ENCODE results near the gene YWHAG. TPM values are rescaled to one million over a fixed set of nuclear protein-coding genes. Genes with fewer than 3 reads are reported as not detected.

YWHAG gene
- total RNA-seq, 1 experiment from 2014 or later, result 241 TPM

DNA sequence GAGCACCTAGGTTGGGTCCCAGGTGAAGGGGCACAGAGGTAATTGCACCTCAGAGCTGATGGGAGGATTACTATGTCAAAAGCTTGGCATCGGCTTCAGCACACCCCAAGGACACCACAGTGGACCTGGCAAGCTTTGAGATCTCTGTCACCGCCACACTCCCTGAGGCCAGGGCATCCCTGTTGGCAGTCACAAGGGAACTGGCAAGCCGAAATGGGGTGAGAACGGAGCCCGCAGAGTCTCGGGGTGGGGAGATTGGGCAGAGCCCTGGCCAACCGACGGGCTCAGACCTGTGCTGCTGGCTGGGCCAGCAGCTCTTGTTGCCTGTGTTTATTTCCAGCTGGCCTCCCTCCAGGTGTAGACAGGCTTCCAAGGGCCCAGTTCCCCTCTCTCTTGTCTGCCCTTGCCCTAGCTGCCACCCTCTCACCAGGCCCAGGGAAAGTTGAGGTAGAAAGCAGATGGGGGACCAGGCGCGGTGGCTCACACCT is 53.9 kb downstream of the YWHAG start:
- no peak for DNase-seq
- no peak overlapping the region for H3K4me3 Mint-ChIP-seq
- WGBS (ENCODE audit: extremely low coverage, insufficient read length, low lambda C conversion rate), result no CpG with 5 or more reads among the region's 10 CpGs

More for the DNA sequence above, 53.9 kb downstream of the YWHAG start:
- Histone ChIP-seq H3T11ph (ENCODE audit: low read length) (no peak overlapping the region), H2AFZ (ENCODE audit: low read length) (no peak overlapping the region), H3K27ac (ENCODE audit: insufficient read length, low read depth, low read length) (no peak overlapping the region), H4K8ac (replicated peaks; ENCODE audit: insufficient read length, low read depth, low read length) (no peak overlapping the region), H3K23ac (ENCODE audit: insufficient read length, low read depth, low read length) (no peak overlapping the region), H3K79me1 (ENCODE audit: insufficient read depth, low read depth, low read length, poor library complexity, severe bottlenecking) (no peaks in the 10 kb centered on the region), H3K56ac (ENCODE audit: insufficient read length, low read depth, low read length) (no peak overlapping the region), H3K14ac (ENCODE audit: insufficient read depth, low read length) (no peak overlapping the region), H4K20me1 (ENCODE audit: control insufficient read depth, insufficient read depth, insufficient read length) (no peaks in the 10 kb centered on the region), H4K5ac (ENCODE audit: insufficient read length, low read depth, low read length) (no peak overlapping the region), H3K4me1 (ENCODE audit: insufficient read depth, low read length) (no peaks in the 10 kb centered on the region), H2BK15ac (ENCODE audit: low read depth, low read length) (0 out of 2 replicates have a peak overlapping the region, but pooled peaks have one; percentile 33), H3K4ac (ENCODE audit: low read depth, low read length) (no peak overlapping the region; the same call in 1 of the 2 replicates), H3K9me3 (ENCODE audit: control insufficient read depth, low read depth, low read length) (no peaks in the 10 kb centered on the region), H3K9ac (ENCODE audit: extremely low read depth, insufficient read length, low read length) (no peak overlapping the region), H3K4me2 (ENCODE audit: insufficient read depth, insufficient read length, low read length) (no peak overlapping the region), H2BK120ac (ENCODE audit: low read depth, low read length, poor library complexity, severe bottlenecking) (no peak overlapping the region), H3K79me2 (ENCODE audit: insufficient read depth, low read length) (no peaks in the 10 kb centered on the region), H2BK5ac (ENCODE audit: insufficient read length, low read length) (no peak overlapping the region), H3K27me3 (ENCODE audit: insufficient read depth, low read length) (no peaks in the 10 kb centered on the region), H2BK12ac (ENCODE audit: insufficient read length, low read depth, low read length) (no peak overlapping the region), H3K18ac (ENCODE audit: insufficient read length, low read depth, low read length) (no peak overlapping the region), H2BK20ac (ENCODE audit: low read depth, low read length, poor library complexity, severe bottlenecking) (no peak overlapping the region), H2AK5ac (ENCODE audit: insufficient read length, low read length) (no peak overlapping the region), H3K23me2 (ENCODE audit: insufficient read length, low read depth, low read length, poor library complexity, severe bottlenecking) (no peaks in the 10 kb centered on the region), H4K91ac (ENCODE audit: insufficient read length, low read depth, low read length) (no peak overlapping the region)
- H3K27ac Mint-ChIP-seq, result peak overlapping the region in 1 of 3 experiments; percentile 52; a peak in 2 of 7 replicates
- peaks cover 8 to 12% (median 9%) of the 10 kb centered on the region in 3 experiments; a peak in 5 of 7 replicates for H3K36me3 Mint-ChIP-seq (ENCODE audit: insufficient read depth in 1 of 3, low read depth in 3 of 3)
- no peak for TF ChIP-seq CTCF (conservative IDR thresholded peaks at IDR 0.05)
- H3K27me3 Mint-ChIP-seq (ENCODE audit: low read depth), result peaks cover 23% of the 10 kb centered on the region
- H3K4me1 Mint-ChIP-seq, result peaks cover 10 to 28% of the 10 kb centered on the region in 2 experiments
- peaks cover 0 to 3% of the 10 kb centered on the region in 2 experiments; a peak in 2 of 5 replicates for H3K9me3 Mint-ChIP-seq
